H1 (cell line): ENCODE measurements around the gene MRPS24. TPM values are rescaled to one million over a fixed set of nuclear protein-coding genes. Genes with fewer than 3 reads are reported as not detected.

Experiments used
- CTCF ChIA-PET: fragments of 300-600 bp; sonication (Branson Sonifier 250); formaldehyde crosslinking; loops from one replicate; lab custom pipeline; 2021; ENCODE audit not compliant: partially characterized antibody; lab: Charles Lee
- POLR2A ChIA-PET: fragments of 300-600 bp; sonication (Branson Sonifier 250); formaldehyde crosslinking; loops from one replicate; lab custom pipeline; 2021; ENCODE audit warnings: inconsistent platforms; ENCODE audit not compliant: partially characterized antibody; lab: Charles Lee
- DNase-seq, 2 experiments: peaks; one replicate each; pipeline versions ENCODE4 v3.0.0 to v3.0.0-alpha.2; 2010 to 2022; ENCODE audit warnings: low spot score in 2 of 2, low read depth in 1 of 2, mixed read lengths in 1 of 2
- FAIRE-seq: peaks from 2 replicates; lab custom pipeline; 2011; peaks lifted over from hg19 to GRCh38; lab: Jason Lieb, UNC
- H2AFZ ChIP-seq: 2 replicates; pipeline ENCODE4 v1.8.1; 2012; ENCODE audit warnings: low read length, inconsistent platforms
- H2AK5ac ChIP-seq: 2 replicates; pipeline ENCODE4 v1.6.1; 2013; ENCODE audit warnings: low read depth, low read length
- H2BK120ac ChIP-seq: replicated peaks from 2 replicates; pipeline ENCODE3; 2013; ENCODE audit warnings: low read depth, low read length, inconsistent platforms
- H2BK12ac ChIP-seq: 2 replicates; pipeline ENCODE4 v1.6.1; 2013; ENCODE audit warnings: low read depth, low read length
- H2BK15ac ChIP-seq: 2 replicates; pipeline ENCODE4 v1.6.1; 2013; ENCODE audit warnings: low read length
- H2BK20ac ChIP-seq: 2 replicates; pipeline ENCODE4 v1.6.1; 2013; ENCODE audit warnings: low read length
- H2BK5ac ChIP-seq: 2 replicates; pipeline ENCODE4 v1.6.1; 2013; ENCODE audit warnings: low read depth, low read length
- H3K14ac ChIP-seq: 2 replicates; pipeline ENCODE4 v1.6.1; 2013; ENCODE audit warnings: inconsistent platforms; ENCODE audit not compliant: insufficient read length
- H3K18ac ChIP-seq: 2 replicates; pipeline ENCODE4 v1.6.1; 2013; ENCODE audit warnings: low read length; ENCODE audit errors: extremely low read depth
- H3K23ac ChIP-seq: 2 replicates; pipeline ENCODE4 v1.6.1; 2013; ENCODE audit warnings: inconsistent platforms; ENCODE audit not compliant: insufficient read length
- H3K23me2 ChIP-seq: 2 replicates; pipeline ENCODE4 v1.6.1; 2013; ENCODE audit warnings: low read depth, low read length
- H3K27ac ChIP-seq: 2 replicates; pipeline ENCODE4 v1.6.1; 2011; ENCODE audit warnings: low read depth, low read length, inconsistent platforms
- H3K27me3 ChIP-seq, 4 experiments: replicated peaks in 1 of 4; 1 replicate in 1 of 4; 2 replicates in 3 of 4; pipeline versions ENCODE4 v1.6.1 to v1.8.1; 2011 to 2013; ENCODE audit warnings: low read length in 3 of 4, mild to moderate bottlenecking in 3 of 4, inconsistent platforms in 2 of 4, mixed read lengths in 2 of 4, moderate library complexity in 1 of 4; ENCODE audit not compliant: control insufficient read depth in 3 of 4, insufficient read depth in 3 of 4; ENCODE audit errors: extremely low read depth in 1 of 4
- H3K36me3 ChIP-seq, 4 experiments: 2 replicates each; pipeline versions ENCODE4 v1.6.1 to v1.8.1; 2011 to 2013; ENCODE audit warnings: mild to moderate bottlenecking in 4 of 4, low read length in 3 of 4, moderate library complexity in 2 of 4, control low read depth in 1 of 4, inconsistent platforms in 1 of 4; ENCODE audit not compliant: insufficient read depth in 4 of 4, control insufficient read depth in 2 of 4
- H3K4ac ChIP-seq: replicated peaks from 2 replicates; pipeline ENCODE3; 2013; ENCODE audit warnings: low read length, low read depth, mixed read lengths, inconsistent platforms; ENCODE audit not compliant: insufficient read length
- H3K4me1 ChIP-seq, 4 experiments: replicated peaks in 1 of 4; 1 replicate in 1 of 4; 2 replicates in 3 of 4; pipeline versions ENCODE4 v1.6.1 to v1.8.1; 2011 to 2013; ENCODE audit warnings: low read length in 3 of 4, inconsistent platforms in 2 of 4, mixed read lengths in 1 of 4; ENCODE audit not compliant: insufficient read depth in 4 of 4, control insufficient read depth in 3 of 4
- H3K4me2 ChIP-seq, 2 experiments: 2 replicates each; pipeline versions ENCODE4 v1.6.1 to v1.8.1; 2011 to 2013; ENCODE audit warnings: low read depth in 2 of 2, low read length in 2 of 2, control low read depth in 1 of 2, inconsistent platforms in 1 of 2, mild to moderate bottlenecking in 1 of 2; ENCODE audit not compliant: insufficient read depth in 1 of 2
- H3K4me3 ChIP-seq, 4 experiments: fragments of 200-600, 300-600 bp in 1 of 4; sonication (generic), shearing (Covaris generic), sonication (Bioruptor Twin) in 1 of 4; 2 replicates each; pipeline versions ENCODE4 v1.5.1 to v1.8.1; 2011 to 2016; ENCODE audit warnings: low read length in 4 of 4, low read depth in 3 of 4, control low read depth in 2 of 4, inconsistent platforms in 2 of 4, mild to moderate bottlenecking in 2 of 4, mixed read lengths in 1 of 4, moderate library complexity in 1 of 4; ENCODE audit not compliant: insufficient read depth in 2 of 4; ENCODE audit errors: extremely low read depth in 1 of 4
- H3K56ac ChIP-seq: replicated peaks from 2 replicates; pipeline ENCODE3; 2013; ENCODE audit warnings: low read depth, mild to moderate bottlenecking, mixed read lengths, low read length, inconsistent platforms; ENCODE audit not compliant: insufficient read length
- H3K79me1 ChIP-seq: 2 replicates; pipeline ENCODE4 v1.6.1; 2013; ENCODE audit warnings: low read depth, low read length, control low read depth
- H3K79me2 ChIP-seq, 2 experiments: 2 replicates each; pipeline versions ENCODE4 v1.6.1 to v1.8.1; 2012 to 2013; ENCODE audit warnings: low read length in 2 of 2, mild to moderate bottlenecking in 2 of 2, inconsistent platforms in 1 of 2; ENCODE audit not compliant: insufficient read depth in 2 of 2, control insufficient read depth in 1 of 2
- H3K9ac ChIP-seq, 4 experiments: replicated peaks in 1 of 4; 1 replicate in 1 of 4; 2 replicates in 3 of 4; pipeline versions ENCODE4 v1.6.1 to v1.8.1; 2011 to 2013; ENCODE audit warnings: low read depth in 3 of 4, low read length in 3 of 4, control low read depth in 2 of 4, mild to moderate bottlenecking in 2 of 4, moderate library complexity in 2 of 4, inconsistent platforms in 1 of 4; ENCODE audit errors: extremely low read depth in 1 of 4
- H3K9me3 ChIP-seq, 2 experiments: 2 replicates each; pipeline versions ENCODE4 v1.6.1 to v1.8.1; 2012 to 2013; ENCODE audit warnings: mild to moderate bottlenecking in 2 of 2, moderate library complexity in 2 of 2, control low read depth in 1 of 2, inconsistent platforms in 1 of 2, low read depth in 1 of 2, low read length in 1 of 2, mixed read lengths in 1 of 2; ENCODE audit not compliant: insufficient read depth in 2 of 2
- H4K20me1 ChIP-seq, 2 experiments: replicated peaks in 1 of 2; 2 replicates each; pipeline versions ENCODE3 to v1.8.1; 2011 to 2013; ENCODE audit warnings: inconsistent platforms in 2 of 2, low read length in 2 of 2, mild to moderate bottlenecking in 1 of 2; ENCODE audit not compliant: insufficient read depth in 2 of 2, control insufficient read depth in 1 of 2
- H4K5ac ChIP-seq: 2 replicates; pipeline ENCODE4 v1.6.1; 2013; ENCODE audit warnings: low read length, low read depth, mixed read lengths, inconsistent platforms; ENCODE audit not compliant: insufficient read length
- H4K8ac ChIP-seq: 2 replicates; pipeline ENCODE4 v1.8.0; 2013; ENCODE audit warnings: mild to moderate bottlenecking, moderate library complexity, low read length, inconsistent platforms; ENCODE audit not compliant: insufficient read depth; ENCODE audit errors: extremely low read depth
- H4K91ac ChIP-seq: replicated peaks from 2 replicates; pipeline ENCODE3; 2013; ENCODE audit warnings: low read length, mixed read lengths, inconsistent platforms; ENCODE audit not compliant: insufficient read length
- CBX5 ChIP-seq: fragments of 300-800, 300-1000 bp; sonication (generic); IDR thresholded peaks from 2 replicates; pipeline ENCODE4 v1.7.1; 2016; ENCODE audit warnings: antibody characterized with exemption, low read length, low read depth
- POLR2AphosphoS5 ChIP-seq: IDR thresholded peaks from 2 replicates; pipeline ENCODE4 v1.6.1; 2011; ENCODE audit warnings: low read depth, low read length
- POU5F1 ChIP-seq: IDR thresholded peaks from 2 replicates; pipeline ENCODE4 v1.6.1; 2011; ENCODE audit warnings: low read depth, mild to moderate bottlenecking, low read length, moderate library complexity
- WGBS, 2 experiments: shearing (Covaris generic) in 1 of 2; methylation state at CpG; one replicate each; pipeline versions ENCODE4 v1.1.6 to v1.1.7; 2013 to 2015; ENCODE audit warnings: low lambda C conversion rate in 2 of 2, mixed read lengths in 2 of 2, inconsistent platforms in 1 of 2, low coverage in 1 of 2, missing lambda C conversion rate in 1 of 2; ENCODE audit not compliant: insufficient replicate concordance in 2 of 2, insufficient coverage in 1 of 2, insufficient read length in 1 of 2; ENCODE audit errors: extremely low coverage in 1 of 2, missing lambda C conversion rate in 1 of 2; 5-methylcytosine and 5-hydroxymethylcytosine counted together
- polyA plus RNA-seq, 7 experiments: library from polyadenylated mRNA; depleted of rRNA in 3 of 7; stranded (reverse) in 5 of 7; unstranded in 2 of 7; fragments of >200 nt in 5 of 7; fragments of 200-250 nt in 2 of 7; gene quantifications; 1 replicate in 5 of 7; 2 replicates in 1 of 7; 4 replicates in 1 of 7; pipeline versions ENCODE4 v1.2.1 to v1.2.3, GENCODE V29; 2011 to 2013; ENCODE audit warnings: missing spikeins in 2 of 7, mixed read lengths in 2 of 7
- total RNA-seq: library from RNA; stranded (reverse); fragmentation: NEBNext Ultra II Directional; extraction: Animal tissue kit (Norgen Biotek cat#: 25700); gene quantifications from 2 replicates; pipeline ENCODE4 v1.2.1, GENCODE V29; 2021
- TF ChIP-seq, protein P1 (sequence below): IDR thresholded peaks from 2 replicates; pipeline ENCODE4 v1.6.1; 2012; ENCODE audit warnings: inconsistent platforms

Gene MRPS24
- total and polyA plus RNA-seq, 2 of the 8 experiments (the other 6 are each of a cell fraction or from before 2014, with no cell fraction given): 133 to 347 TPM

DNA sequence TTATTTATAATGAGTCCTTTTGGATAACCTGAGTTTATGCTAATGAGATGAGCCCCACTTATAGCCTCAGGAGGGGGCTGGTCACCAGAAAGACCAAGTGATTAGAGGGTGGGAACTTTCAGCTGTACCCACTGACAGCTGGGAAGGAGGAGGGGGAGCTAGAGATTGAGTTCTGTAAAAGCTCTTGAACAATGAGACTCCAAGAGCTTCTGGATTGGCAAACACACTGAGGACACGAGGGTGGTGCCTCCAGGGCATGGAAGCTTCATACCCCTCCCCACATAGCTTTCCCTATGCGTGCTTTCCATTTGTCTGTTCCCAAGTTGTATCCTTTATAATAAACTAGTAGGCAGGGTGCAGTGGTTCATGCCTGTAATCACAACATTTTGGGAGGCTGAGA, 20.3 kb downstream of the MRPS24 start:
- TF ChIP-seq POU5F1 (no peak), POLR2AphosphoS5 (no peak), CBX5 (no peak)
- TF ChIP-seq, protein P1, sequence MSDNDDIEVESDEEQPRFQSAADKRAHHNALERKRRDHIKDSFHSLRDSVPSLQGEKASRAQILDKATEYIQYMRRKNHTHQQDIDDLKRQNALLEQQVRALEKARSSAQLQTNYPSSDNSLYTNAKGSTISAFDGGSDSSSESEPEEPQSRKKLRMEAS: no peak
- TF ChIP-seq, all 59 proteins: peak for 0
- WGBS, 2 experiments: 84% methylated on average over 2 of the region's 2 CpGs; no CpG with 5 or more reads in 1 of the 2 experiments
- H2BK5ac ChIP-seq: no peak overlapping the region
- H3K79me2 ChIP-seq: no peaks in the 10 kb centered on the region
- H2BK15ac ChIP-seq: no peak overlapping the region
- no peaks in the 10 kb centered on the region for H3K79me1 ChIP-seq
- no peak overlapping the region for H2BK120ac ChIP-seq
- no peak overlapping the region for H3K14ac ChIP-seq
- no peak overlapping the region for H3K18ac ChIP-seq
- H3K27me3 ChIP-seq: no peaks in the 10 kb centered on the region
- ChIA-PET CTCF (interaction anchor here (0.6 to 3.3 kb wide), 8 partner anchors 9 to 267 kb away, joined by 3 to 17 read pairs (median 4); partner anchors contain the start of gene STK17A), POLR2A (interaction anchor here (0.8 to 1.6 kb wide), 2 partner anchors 20 to 23 kb away, joined by 4 read pairs; partner anchors contain the start of gene MRPS24)
- no peak overlapping the region for H4K8ac ChIP-seq
- no peak overlapping the region for H2BK12ac ChIP-seq
- H3K9ac ChIP-seq: no peak overlapping the region
- H3K4me3 ChIP-seq: no peak overlapping the region
- H3K4me2 ChIP-seq: no peak overlapping the region
- FAIRE-seq (no peak), DNase-seq (no peak)
- no peak overlapping the region for H4K5ac ChIP-seq
- H4K91ac ChIP-seq: no peak overlapping the region
- no peaks in the 10 kb centered on the region for H3K36me3 ChIP-seq
- no peaks in the 10 kb centered on the region for H3K23me2 ChIP-seq
- no peak overlapping the region for H2AFZ ChIP-seq
- H2BK20ac ChIP-seq: no peak overlapping the region
- H3K23ac ChIP-seq: no peak overlapping the region
- no peaks in the 10 kb centered on the region for H4K20me1 ChIP-seq
- no peak overlapping the region for H3K27ac ChIP-seq
- H3K4me1 ChIP-seq: no peaks in the 10 kb centered on the region
- H3K9me3 ChIP-seq: no peaks in the 10 kb centered on the region
- H2AK5ac ChIP-seq: no peak overlapping the region
- no peak overlapping the region for H3K56ac ChIP-seq
- no peak overlapping the region for H3K4ac ChIP-seq
